NCI-H345 treated with DMSO at 0.1 percent for 48 hours (cell line): Measurements from ENCODE around the gene TNFRSF19.
A peak's percentile ranks its signal among the peaks of the same experiment; 100 is the strongest.

ENCODE experiments used
- DNase-seq: peaks from one replicate; lab custom pipeline; 2025; ENCODE audit not compliant: unreplicated experiment; lab: John Stamatoyannopoulos, UW

The TNFRSF19 gene

GRCh38 chr13:23627410-23627809 is 57.2 kb downstream of the TNFRSF19 start:
- no peak for DNase-seq

DNA sequence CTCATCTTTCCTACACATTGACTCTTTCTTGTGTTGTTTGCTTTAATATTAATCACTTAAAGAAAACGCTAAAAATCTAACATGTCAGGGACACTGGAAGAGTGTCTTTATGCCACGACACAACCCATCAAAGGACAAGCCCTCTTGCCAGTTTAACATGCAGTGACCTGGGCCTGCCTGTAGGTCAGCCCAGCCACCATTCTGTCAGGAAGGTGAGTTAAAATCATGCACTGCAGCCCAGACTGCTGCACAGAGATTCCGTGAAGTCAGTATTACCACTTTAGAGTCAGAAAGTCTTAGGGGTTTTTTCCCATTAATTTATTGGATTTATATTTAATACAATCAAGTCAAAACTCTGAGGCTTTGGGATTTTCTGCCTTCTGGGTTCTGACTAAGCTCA is 58.0 kb downstream of the TNFRSF19 start:
- no peak for DNase-seq

DNA sequence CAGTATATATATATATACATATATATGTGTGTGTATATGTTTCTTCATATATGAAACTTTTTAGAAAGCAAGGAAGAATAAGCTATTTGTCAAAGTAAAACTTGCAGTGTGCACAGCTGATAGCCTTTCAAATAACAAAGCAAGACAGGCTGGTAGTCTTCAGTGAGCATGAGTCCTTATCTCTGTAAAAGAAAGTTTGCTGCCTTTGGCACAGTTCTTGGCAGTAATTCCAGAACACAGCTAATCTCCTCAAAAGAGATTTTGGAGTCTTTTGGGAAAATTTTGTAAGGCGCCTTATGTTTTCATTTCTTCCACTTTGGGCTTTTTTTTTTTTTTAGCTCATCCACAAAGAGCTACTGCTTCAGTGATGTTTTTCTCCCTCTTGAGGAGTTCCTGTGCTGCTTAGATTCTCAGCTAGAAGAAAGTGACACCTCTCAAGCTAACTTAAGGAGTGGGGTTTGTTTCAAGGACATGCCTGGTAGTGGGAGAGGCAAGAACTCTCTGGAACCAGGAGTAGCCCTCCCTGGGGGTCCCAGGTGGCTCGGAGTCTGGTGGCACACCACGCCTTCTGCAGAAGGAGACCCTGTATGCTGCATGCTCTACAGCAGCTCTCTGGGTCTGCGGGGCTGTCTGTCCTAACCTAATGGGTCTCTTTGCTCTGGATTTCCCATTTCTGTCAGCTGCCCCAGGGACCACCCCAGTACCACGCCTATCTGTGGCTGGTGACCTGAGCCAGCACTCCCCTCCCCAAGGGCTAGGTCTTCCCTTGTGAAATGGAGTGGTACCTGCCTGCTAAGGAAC is 58.8 kb downstream of the TNFRSF19 start:
- DNase-seq: no peak

DNA sequence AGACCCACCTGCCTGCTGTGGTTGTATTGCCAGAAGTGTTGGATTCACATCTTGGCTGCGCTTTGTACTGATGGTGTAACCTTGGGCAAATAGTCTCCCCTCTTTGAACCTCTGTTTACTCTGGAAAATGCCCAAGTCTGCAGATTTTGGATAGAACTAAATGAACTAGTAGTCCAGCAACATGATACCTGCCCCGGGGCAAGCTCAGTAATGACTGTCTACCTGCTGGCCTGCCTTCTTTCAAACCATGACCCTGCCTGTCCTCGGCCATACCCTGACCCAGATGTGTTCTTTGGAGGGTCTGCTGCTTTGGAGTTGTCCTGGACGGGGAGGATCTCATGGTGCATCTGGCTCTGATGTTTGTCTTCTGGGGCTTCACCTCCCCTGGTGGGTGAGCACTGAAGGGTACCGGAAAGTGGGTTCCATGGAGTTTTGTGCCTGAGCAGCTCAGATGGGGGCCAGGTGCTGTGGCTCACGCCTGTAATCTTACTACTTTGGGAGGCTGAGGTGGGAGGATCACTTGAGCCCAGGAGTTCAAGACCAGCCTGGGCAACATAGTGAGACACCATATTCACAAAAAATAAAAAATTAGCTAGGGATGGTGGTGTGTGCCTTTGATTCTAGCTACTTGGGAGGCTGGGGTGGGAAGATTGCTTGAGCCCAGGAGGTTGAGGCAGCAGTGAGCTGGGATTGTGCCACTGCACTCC is 59.5 kb downstream of the TNFRSF19 start:
- no peak for DNase-seq

- DNase-seq: peak; percentile 5
These were observed 60.3 kb downstream of the TNFRSF19 start for GRCh38 chr13:23630349-23631093.

DNA sequence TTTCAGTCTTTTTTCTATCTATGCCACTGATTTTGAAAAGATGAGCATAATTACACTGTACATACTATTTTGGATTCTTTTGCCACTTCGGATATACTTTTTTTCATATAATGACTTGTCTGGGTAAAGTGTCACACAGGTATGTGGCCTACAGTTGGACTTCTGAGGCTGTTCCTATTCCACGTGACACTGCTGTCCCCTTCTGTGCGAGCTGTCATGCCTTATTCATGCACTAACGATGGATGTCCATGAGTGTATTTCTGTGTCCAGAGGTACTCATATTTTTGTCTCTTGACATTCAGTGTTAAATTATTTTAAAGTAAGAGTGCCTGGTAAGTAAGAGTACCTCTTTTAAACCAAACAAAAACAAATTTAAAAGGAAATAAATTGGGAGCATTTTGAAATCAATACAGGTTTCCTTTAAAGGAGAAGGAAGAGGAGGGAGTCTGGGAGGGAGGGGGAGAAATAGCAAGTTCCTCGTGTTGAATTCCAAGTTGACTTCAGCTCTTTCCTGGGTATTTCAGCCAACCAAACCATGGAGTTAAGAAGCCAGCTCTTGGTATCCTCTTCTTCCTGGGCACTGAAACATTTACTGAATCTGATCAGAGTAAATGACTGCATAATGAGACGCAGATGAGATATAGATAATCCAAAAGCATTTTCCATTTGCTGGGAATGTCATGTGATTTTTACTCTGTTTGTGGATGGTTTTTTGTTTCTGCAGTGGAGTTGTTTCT is 61.3 kb downstream of the TNFRSF19 start:
- no peak for DNase-seq

DNA sequence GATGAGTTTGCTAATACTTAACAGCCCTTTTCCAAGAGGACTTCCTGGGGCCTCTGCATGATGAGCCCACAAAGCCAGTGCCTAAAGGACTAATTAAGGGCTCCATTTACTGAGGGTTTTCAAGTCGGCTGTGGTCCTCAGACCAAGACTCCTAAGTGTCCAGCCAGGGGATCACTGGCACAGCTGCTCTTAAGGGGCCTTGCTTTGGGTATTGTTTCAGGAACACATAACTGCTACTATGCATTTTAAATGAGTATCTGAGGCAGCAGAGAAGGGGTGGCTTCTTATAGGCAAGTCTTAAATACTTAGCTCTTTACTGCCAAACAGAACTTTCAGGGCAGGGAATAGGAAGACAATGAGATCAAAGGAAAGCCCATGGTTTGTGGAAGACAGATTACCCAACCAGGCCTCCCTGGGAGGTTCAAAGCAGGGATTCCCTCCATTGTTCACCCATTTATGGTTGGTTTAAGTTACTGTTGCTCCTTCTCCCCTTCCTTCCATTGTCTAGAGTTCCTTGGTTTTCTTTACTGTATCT is 61.9 kb downstream of the TNFRSF19 start:
- no peak for DNase-seq

- DNase-seq: no peak
These were observed 62.5 kb downstream of the TNFRSF19 start for GRCh38 chr13:23632741-23633140.

- no peak for DNase-seq
These were observed 64.7 kb downstream of the TNFRSF19 start for GRCh38 chr13:23634897-23635296.

- no peak for DNase-seq
These were observed 66.1 kb downstream of the TNFRSF19 start for GRCh38 chr13:23636360-23636759.

DNA sequence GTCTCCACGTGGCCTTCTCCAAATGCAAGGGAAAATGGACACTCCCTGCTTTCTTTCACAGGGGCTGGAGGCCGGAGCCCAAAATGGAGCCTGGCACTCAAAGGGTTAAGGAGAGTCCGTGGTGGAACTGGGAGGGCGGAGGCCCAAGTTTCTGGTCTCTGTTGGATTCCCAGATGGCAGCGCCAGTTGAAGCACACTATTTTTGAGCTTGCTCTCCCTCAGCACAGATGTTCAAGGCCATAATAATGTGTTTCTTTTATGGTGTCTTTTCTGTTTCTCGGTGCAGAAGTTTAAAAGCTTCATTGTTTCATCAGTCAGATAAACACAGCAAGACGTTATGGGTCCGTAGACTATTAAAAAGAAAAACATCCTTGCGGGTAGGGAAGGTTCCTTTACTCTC is 67.6 kb downstream of the TNFRSF19 start:
- DNase-seq: no peak

DNA sequence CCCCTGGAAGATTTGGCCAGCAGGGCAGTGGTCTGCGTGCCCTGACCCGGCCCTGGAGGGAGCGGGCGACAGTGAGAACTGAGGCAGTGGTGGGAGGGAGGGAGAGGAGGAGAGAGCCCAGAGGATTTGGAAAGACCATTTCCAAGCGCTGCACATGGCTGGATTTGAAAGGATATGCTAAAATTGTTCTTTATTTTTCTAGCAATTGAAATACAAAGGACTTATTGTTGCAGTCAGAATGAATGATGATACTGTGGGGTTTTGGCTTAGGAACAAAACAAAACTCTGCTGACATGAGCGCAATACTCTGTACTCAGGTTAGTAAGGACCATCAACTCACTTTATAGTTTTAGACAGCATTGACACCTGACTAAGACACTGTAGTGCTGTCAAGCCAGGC is 69.5 kb downstream of the TNFRSF19 start:
- DNase-seq: peak; percentile 84

GRCh38 chr13:23642110-23642509 is 71.9 kb downstream of the TNFRSF19 start:
- no peak for DNase-seq

- DNase-seq: no peak
These were observed 73.3 kb downstream of the TNFRSF19 start for GRCh38 chr13:23643338-23644125.

DNA sequence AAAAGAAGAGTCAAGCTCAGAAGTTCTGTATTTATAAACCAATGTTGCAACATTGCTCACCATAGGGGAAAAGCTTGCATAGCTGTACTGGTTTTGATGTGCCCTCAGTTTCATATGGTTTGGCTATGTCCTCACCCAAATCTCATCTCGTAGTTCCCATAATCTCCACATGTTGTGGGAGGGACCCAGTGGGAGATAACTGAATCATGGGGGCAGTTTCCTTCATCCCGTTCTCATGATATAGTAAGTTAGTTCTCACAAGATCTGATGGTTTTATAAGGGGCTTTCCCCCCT is 73.9 kb downstream of the TNFRSF19 start:
- DNase-seq: no peak

DNA sequence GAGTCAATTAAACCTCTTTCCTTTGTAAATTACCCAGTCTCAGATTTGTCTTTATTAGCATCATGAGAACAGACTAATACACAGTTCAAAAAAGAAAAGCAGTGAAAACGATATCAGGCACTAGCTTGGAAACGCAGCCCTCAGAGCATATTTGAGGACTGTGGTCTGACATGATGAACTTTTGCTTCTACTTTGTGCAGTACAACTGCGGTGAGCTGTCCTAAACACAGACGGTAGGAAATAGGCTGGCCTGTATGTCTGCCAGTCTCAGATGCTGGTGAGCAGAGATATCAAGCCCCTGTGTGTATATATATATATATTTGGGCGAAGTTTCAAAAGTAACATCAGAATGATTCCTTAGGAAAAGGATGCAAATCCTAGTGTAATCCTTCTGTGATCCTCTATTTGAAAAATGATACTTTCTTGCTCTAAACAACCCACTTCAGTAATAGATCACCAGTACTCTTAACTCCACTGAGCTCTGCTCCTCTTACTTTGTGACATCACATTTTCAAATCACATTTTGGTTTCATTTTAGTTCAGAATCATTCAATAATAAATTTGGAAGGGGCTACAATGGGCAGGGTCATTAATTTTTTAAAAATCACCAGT is 74.4 kb downstream of the TNFRSF19 start:
- no peak for DNase-seq

- DNase-seq: no peak
These were observed 75.6 kb downstream of the TNFRSF19 start for GRCh38 chr13:23645851-23646250.

- DNase-seq: no peak
These were observed 81.2 kb downstream of the TNFRSF19 start for GRCh38 chr13:23651439-23651838.

- DNase-seq: no peak
These were observed 81.7 kb downstream of the TNFRSF19 start for GRCh38 chr13:23651887-23652286.
